SIG-M5 treated with dmso at 0.1 percent for 504 hours (cell line): ENCODE data around the gene CDH23.

Experiments
- DNase-seq: peaks from one replicate; lab custom pipeline; 2025; ENCODE audit not compliant: unreplicated experiment; lab: John Stamatoyannopoulos, UW

Gene CDH23

GRCh38 chr10:71695502-71696476 is 299.1 kb downstream of the CDH23 start:
- DNase-seq = no peak

GRCh38 chr10:71696628-71697326 is 300.1 kb downstream of the CDH23 start:
- peak; percentile 46 for DNase-seq

- DNase-seq = no peak
Measured at GRCh38 chr10:71697938-71698709, 301.4 kb downstream of the CDH23 start.

- no peak for DNase-seq
Measured at GRCh38 chr10:71698737-71699136, 302.0 kb downstream of the CDH23 start.

- DNase-seq = no peak
Measured at GRCh38 chr10:71700731-71701368, 304.1 kb downstream of the CDH23 start.

- DNase-seq = peak; percentile 17
Measured at GRCh38 chr10:71701496-71702132, 304.9 kb downstream of the CDH23 start.

GRCh38 chr10:71703577-71703976 is 306.9 kb downstream of the CDH23 start:
- no peak for DNase-seq

- no peak for DNase-seq
Measured at GRCh38 chr10:71704816-71705215, 308.1 kb downstream of the CDH23 start.

- DNase-seq = no peak
Measured at GRCh38 chr10:71705582-71705981, 308.9 kb downstream of the CDH23 start.

- DNase-seq = no peak
Measured at GRCh38 chr10:71706216-71707121, 309.7 kb downstream of the CDH23 start.

- no peak for DNase-seq
Measured at GRCh38 chr10:71707240-71707789, 310.6 kb downstream of the CDH23 start.

- DNase-seq = peak; percentile 12
Measured at GRCh38 chr10:71708301-71708703, 311.6 kb downstream of the CDH23 start.

- DNase-seq = no peak
Measured at GRCh38 chr10:71708897-71709882, 312.5 kb downstream of the CDH23 start.

GRCh38 chr10:71710519-71710918 is 313.8 kb downstream of the CDH23 start:
- no peak for DNase-seq

GRCh38 chr10:71711052-71711623 is 314.4 kb downstream of the CDH23 start:
- DNase-seq = no peak

GRCh38 chr10:71712170-71712569 is 315.4 kb downstream of the CDH23 start:
- DNase-seq = no peak

GRCh38 chr10:71712572-71713134 is 315.9 kb downstream of the CDH23 start:
- no peak for DNase-seq
